T-helper 1 cell treated with Interleukin-12 subunit alpha and Interleukin-12 subunit beta and Interleukin-4 antibody, amounts not matched to agents 30 ng/mL and 1 ng/mL, for 36 hours (primary cell): ENCODE measurements around the gene SFRP2. TPM values are rescaled to one million over a fixed set of nuclear protein-coding genes. Genes with fewer than 3 reads are reported as not detected.

Experiments used
- intact Hi-C: fragments of 100-400 bp; cut with micrococcal nuclease; formaldehyde crosslinking; loops from one replicate; pipeline ENCODE4 v1.15.1; 2024
- total RNA-seq: library from RNA; stranded (reverse); gene quantifications from 2 replicates; pipeline ENCODE4 v1.2.3, GENCODE V29; 2022

SFRP2 gene
- total RNA-seq, 1 donor from 2014 or later: not detected

GRCh38 chr4:153798420-153798819 is 9.5 kb upstream of the SFRP2 start:
- intact Hi-C loops: no loop called here

GRCh38 chr4:153794006-153794405 is 5.1 kb upstream of the SFRP2 start:
- intact Hi-C loops: no loop called here

DNA sequence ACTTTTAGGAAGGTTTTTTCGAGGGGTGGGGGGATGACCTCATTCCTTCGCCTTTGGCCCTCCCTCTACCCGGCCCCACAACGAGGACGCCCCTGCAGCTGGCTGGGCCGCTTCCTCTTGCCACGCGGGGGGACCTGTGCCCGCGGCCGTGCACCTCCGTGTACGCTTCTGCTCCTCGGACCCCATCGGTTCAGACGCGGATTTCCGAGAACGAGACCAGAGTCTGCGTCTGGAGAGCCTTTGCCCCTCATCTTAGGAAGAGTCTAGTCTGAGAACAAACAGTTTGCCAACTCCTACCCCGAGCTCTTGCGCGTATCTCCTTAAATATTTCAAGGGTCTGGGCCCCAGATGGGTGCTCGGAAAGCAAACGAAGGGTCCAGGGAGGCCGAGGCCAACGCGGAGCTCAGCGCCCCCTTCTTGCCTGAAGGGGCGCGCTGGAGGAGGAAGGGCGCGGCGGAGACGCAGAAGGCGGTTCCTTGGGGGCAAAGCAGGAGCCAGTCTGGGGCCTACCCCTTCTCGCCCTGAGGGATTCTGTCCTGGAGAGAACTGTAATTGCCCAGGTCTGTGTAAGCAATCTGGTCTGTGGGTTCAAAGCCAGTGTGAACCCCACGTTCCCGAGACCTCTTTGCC is 3.9 kb upstream of the SFRP2 start:
- intact Hi-C loops: no loop called here

- intact Hi-C loops: no loop called here
Observed at GRCh38 chr4:153791746-153792617, 3.1 kb upstream of the SFRP2 start.

- intact Hi-C loops: no loop called here
Observed at GRCh38 chr4:153790962-153791551, 2.2 kb upstream of the SFRP2 start.

DNA sequence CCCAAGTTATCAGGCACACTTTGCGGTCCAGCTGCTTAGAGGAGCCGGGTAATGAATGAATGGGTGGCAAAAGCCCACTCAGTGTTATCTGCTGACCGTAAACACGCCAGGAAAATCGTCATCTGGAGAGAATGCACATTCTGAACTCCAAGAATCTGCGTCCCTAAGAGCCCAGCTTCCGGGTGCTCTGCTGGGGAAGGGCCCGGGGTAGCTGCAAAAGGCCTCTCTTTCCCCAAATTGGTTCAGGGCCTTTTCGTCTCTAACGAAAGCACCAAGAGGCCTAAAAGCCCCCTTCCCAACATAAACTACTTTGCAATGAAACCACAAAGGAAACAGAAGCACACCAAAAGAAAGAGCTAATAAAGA is 1.6 kb upstream of the SFRP2 start:
- intact Hi-C loops: no loop called here

DNA sequence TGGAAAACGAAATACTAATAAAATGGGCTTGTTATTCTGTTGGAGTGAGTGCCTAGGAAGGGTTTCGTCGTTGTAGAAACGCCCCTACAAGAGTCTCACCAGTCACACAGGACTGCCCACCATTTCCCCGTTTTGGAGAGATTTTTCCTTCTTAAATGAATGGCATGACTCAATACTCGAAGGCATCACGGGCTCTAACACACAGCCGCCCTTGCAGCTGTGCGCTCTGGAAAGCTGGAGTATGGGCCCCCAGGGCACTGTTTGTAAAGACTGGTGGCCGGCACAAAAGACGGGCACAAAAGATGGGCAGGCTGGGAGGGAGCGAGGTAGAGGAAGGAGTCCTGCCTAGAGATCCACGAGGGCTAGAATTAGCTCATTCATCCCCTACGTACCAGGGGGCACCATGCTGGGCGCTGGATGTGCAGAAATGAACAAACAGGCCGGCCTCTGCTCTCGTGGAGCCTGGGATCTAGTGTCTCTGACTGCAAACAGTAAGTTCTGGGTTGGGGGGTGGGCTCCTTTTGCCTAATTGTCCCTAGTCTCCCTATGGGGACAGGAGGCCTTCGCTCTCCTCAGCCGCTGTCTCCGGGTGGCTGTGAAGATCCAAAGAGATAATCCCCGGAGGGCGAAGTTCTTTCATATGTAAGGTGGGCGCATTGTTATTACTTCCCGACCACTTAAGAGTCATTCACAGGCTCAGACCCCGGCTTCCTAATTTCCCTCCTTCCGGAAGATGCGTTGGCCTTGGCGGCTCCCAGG is 1.0 kb upstream of the SFRP2 start:
- intact Hi-C loops: loop anchor here (5.0 kb wide), 3 partner anchors 232 to 832 kb away; partner anchors contain the start of gene DCHS2

GRCh38 chr4:153788051-153788412 is 851 bp downstream of the SFRP2 start:
- intact Hi-C loops: loop anchor here (5.0 kb wide), 3 partner anchors 234 to 834 kb away; partner anchors contain the start of gene DCHS2

DNA sequence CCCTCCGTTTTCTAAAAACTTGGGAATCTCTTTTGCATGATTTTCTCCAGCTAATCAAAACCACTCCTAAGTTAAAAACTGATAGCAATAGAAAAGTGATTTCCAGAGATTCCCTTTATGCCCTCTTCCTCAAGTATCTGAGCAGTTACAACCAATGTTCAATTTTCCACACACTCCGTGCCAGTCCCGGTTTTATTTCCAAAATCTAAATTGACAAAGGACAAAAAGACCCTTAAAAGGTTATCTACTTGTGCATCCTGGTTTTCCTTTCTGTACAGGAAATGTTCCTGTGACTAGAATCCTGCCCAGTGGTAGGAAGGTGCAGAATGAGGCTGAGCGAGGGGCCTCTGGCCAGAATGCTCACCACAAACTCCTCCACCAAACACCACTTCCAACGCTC is 1.3 kb downstream of the SFRP2 start:
- intact Hi-C loops: loop anchor here (5.0 kb wide), 3 partner anchors 235 to 835 kb away; partner anchors contain the start of gene DCHS2

DNA sequence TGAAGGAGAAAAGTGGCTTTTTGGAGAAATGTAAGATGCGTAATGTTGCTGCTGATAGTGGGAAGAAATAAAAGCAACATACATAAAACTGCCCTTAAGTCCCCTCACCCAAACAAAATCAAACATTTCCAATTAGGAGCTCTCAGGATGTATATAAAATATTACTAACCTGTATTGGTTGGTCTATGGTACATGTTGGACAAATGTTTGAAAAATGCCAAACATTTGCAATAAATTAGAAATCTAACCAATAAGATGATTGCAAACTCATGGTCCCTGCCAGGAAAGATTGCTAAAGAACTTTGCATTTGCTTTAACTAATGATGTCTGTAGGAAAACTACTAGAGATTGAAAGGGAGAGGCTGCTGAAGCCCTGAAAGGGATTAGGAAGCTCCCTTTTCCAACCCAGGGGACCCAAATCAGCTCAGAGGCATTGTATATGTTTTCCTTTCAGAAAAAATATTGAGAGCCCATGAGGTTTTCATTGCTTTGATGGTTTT is 1.8 kb downstream of the SFRP2 start:
- intact Hi-C loops: loop anchor here (5.0 kb wide), 3 partner anchors 235 to 835 kb away; partner anchors contain the start of gene DCHS2

GRCh38 chr4:153785910-153786721 is 2.8 kb downstream of the SFRP2 start:
- intact Hi-C loops: loop anchor here (1.0 to 5.0 kb wide), 5 partner anchors 236 to 836 kb away; partner anchors contain the start of gene DCHS2

DNA sequence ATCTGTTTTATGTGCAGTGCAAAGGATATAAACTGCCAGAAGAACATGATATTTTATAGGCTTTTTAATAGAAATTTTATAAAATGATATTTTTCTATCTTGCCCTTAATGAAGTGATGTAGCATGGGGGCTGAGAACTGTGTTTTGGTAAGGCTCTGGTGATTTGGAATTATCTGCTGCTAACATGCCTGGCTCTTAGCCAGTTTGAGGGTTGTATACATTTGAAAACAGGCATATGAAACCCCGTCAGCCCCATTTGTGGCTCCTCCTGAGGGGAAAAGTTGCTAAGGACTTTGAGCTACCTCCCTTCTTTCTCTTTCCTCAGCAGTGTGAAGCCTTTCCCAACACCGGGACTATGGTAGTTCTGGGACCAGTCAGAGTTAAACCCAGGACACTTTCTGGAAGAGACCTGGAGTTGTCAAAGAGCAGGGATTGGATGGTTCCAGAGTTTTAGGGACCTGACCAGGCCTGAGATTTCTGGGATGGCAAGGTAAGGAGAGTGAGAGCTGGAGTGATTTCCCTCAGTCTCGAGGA is 4.7 kb downstream of the SFRP2 start:
- intact Hi-C loops: loop anchor here (2.0 kb wide), 1 partner anchor 723 kb away; no protein-coding TSS in a partner anchor

DNA sequence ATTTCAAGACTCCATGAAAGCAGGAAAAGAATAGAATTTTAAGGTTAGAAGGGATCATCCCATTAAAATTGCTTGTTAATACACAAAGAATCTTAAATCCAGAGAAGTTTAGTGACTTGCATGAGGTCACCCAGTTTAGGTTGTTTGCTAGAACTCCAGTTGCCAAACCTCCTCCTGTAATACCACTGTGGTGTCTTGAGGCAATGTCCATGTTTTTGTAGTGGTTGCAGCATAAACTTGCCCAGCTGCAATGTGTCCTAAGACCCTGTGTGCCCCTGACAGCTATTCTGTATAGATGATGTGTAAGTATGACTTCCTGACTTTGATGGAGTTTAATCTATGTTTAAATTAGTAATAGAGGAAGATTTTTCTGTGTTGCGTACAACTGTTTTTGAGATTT is 6.3 kb downstream of the SFRP2 start:
- intact Hi-C loops: no loop called here

DNA sequence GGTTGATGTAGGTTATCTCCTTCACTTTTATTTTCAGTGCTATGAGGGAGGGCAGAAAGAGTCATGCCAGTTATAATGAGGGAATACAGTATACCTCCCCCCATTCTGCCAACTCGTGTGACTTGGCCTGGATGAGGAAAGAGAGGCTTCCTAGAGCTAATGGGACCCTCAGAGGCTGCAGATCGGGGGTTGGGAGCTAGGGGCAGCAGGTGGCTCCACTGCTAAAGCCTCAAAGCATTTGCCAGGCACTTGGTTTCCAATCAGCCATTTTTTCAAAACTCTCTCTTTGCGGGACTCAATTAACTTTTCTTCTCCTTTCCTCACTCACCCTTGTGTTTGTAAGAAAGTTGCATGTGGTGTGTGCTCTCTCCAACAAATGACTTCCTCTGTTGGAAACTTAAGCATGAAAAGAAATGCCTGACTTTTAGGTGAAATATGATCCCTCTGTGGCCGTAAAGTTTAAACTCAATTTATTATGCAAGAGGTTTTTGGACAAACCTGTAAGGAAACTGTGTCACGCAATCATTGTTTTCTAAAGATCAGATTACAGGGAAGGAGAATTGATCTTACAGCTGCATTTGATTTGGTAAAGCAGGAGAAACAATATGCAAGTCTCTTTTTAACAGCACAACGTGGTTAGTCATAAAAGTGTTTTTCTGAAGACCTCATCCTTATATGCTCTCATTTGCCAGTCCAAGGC is 7.0 kb downstream of the SFRP2 start:
- intact Hi-C loops: no loop called here

DNA sequence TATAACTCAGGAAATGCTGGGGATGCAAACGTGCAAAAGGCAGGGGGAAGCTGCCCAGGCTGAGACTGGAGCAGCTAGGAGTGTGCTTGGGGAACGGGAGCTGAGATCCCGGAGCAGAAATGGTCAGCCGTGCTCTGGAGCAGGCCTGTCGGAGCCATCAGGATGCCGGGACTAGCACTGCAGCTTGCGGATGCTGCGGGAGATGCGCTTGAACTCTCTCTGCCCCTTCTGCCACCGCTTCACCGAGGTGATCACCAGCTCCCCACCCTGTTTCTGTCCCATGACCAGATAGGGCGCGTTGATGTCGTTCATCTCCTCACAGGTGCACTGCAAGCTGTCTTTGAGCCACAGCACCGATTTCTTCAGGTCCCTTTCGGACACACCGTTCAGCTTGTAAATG is 7.6 kb downstream of the SFRP2 start:
- intact Hi-C loops: no loop called here

DNA sequence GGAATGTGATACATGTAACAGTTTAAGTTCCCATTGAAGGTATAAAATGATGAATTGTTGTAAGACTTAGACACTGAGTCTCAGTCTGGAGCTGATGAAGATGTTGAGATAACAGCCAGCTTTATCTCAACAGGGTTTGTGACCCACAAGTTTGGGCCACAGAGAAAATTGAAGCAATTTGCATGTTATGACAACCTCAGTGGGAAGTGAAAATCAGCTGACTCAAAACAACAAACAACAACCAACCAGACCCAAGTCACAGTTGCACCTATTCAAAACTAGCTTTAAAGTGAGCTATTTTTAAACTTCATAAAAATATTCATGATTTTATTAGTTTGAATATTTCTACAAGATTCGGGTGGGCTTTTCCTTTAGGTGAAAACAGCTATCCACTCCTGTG is 8.0 kb downstream of the SFRP2 start:
- intact Hi-C loops: no loop called here

GRCh38 chr4:153780221-153780620 is 8.7 kb downstream of the SFRP2 start:
- intact Hi-C loops: no loop called here

DNA sequence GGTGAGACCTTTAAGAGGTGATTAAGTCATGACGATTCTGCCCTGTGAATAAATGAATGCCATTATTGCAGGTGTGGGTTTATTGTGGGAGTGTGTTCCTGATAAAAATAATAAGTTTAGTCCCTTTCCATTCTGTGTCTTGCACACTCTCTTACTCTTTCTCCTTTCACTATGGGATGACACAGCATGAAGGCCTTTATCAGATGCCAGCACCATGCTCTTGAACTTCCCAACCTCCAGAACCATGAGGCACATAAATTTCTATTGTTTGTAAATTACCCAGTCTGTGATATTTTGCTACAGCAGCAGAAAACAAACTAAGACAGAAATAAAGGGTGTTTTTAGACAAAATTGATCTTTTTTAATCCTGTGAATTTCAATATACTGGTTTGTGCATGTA is 10.5 kb downstream of the SFRP2 start:
- intact Hi-C loops: no loop called here

GRCh38 chr4:153777421-153777820 is 11.5 kb downstream of the SFRP2 start:
- intact Hi-C loops: no loop called here
